Kidney (tissue), 14 donors: ENCODE data around the gene ZNF621. TPM values are rescaled to one million over a fixed set of nuclear protein-coding genes. Genes with fewer than 3 reads are reported as not detected.

Source experiments
- DNase-seq, 5 donors: peaks; one replicate each; pipeline ENCODE4 v3.0.0-alpha.2; 2013 to 2020
- FAIRE-seq: peaks from 2 replicates; lab custom pipeline; 2012; peaks lifted over from hg19 to GRCh38; lab: Jason Lieb, UNC
- H3K27ac ChIP-seq, 2 donors: one replicate each; pipeline ENCODE4 v1.7.0; 2013; ENCODE audit warnings: low read depth in 2 of 2, low read length in 2 of 2, inconsistent platforms in 1 of 2
- H3K27me3 ChIP-seq: one replicate; pipeline ENCODE4 v1.7.1; 2013; ENCODE audit warnings: low read length, inconsistent platforms; ENCODE audit not compliant: control insufficient read depth, insufficient read depth
- H3K36me3 ChIP-seq, 3 donors: one replicate each; pipeline versions ENCODE4 v1.7.0 to v1.7.1; 2013; ENCODE audit warnings: low read length in 3 of 3, control low read depth in 1 of 3, inconsistent platforms in 1 of 3; ENCODE audit not compliant: insufficient read depth in 3 of 3, control insufficient read depth in 2 of 3
- H3K4me1 ChIP-seq, 3 donors: one replicate each; pipeline versions ENCODE4 v1.7.0 to v1.7.1; 2013; ENCODE audit warnings: low read length in 3 of 3, inconsistent platforms in 1 of 3, low read depth in 1 of 3; ENCODE audit not compliant: control insufficient read depth in 2 of 3, insufficient read depth in 2 of 3
- H3K4me3 ChIP-seq, 3 donors: one replicate each; pipeline versions ENCODE4 v1.7.0 to v1.8.1; 2013; ENCODE audit warnings: low read length in 3 of 3, control low read depth in 1 of 3, inconsistent platforms in 1 of 3
- H3K9ac ChIP-seq, 3 donors: one replicate each; pipeline versions ENCODE4 v1.7.0 to v1.7.1; 2013; ENCODE audit warnings: low read length in 3 of 3, control low read depth in 1 of 3, inconsistent platforms in 1 of 3
- H3K9me3 ChIP-seq, 3 donors: one replicate each; pipeline versions ENCODE4 v1.7.0 to v1.7.1; 2013; ENCODE audit warnings: low read length in 3 of 3, control low read depth in 1 of 3, inconsistent platforms in 1 of 3; ENCODE audit not compliant: control insufficient read depth in 2 of 3, insufficient read depth in 1 of 3
- intact Hi-C: fragments of 100-400 bp; cut with DNase I; formaldehyde crosslinking; loops from one replicate; pipeline ENCODE4 v1.11.1; 2022
- polyA plus RNA-seq: library from polyadenylated mRNA; stranded (reverse); fragments of 350-450 nt; fragmentation: Illumina TruSeq; extraction: RNeasy Lipid Tissue Mini Kit (QIAGEN cat#74804); gene quantifications from one replicate; pipeline ENCODE4 v1.2.3, GENCODE V29; 2014; ENCODE audit warnings: low read depth, low replicate concordance; ENCODE audit not compliant: insufficient read depth
- total RNA-seq: library from RNA; stranded (reverse); fragmentation: NEBNext Ultra II Directional; extraction: Animal tissue kit (Norgen Biotek cat#: 25700); gene quantifications from one replicate; pipeline ENCODE4 v1.2.1, GENCODE V29; 2021
- TF ChIP-seq, protein P1 (sequence below): IDR thresholded peaks from 3 replicates; pipeline ENCODE4 v1.5.1; 2012; ENCODE audit warnings: mild to moderate bottlenecking, moderate library complexity, borderline replicate concordance; ENCODE audit not compliant: insufficient read depth; ENCODE audit errors: extremely low read depth
- donor health status: control.
- donor health status: control.
- donor health status: control.
- donor health status: control.
- donor health status: control.
- donor health status: DM: yes; HTN: yes; CAD: no.
- donor health status: Normal renal cell carcinoma (clear cell type).

Gene ZNF621
- total and polyA plus RNA-seq, 2 donors from 2014 or later, result 6.9 to 25.4 TPM

DNA sequence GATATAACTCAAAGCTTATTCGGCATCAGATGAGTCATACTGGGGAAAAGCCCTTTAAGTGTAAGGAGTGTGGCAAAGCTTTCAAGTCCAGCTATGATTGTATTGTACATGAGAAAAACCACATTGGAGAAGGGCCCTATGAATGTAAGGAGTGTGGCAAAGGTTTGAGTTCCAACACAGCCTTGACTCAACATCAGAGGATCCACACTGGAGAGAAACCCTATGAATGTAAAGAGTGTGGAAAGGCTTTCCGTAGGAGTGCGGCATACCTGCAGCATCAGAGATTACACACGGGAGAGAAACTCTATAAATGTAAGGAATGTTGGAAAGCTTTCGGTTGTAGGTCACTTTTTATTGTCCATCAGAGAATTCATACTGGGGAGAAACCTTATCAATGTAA is 7.5 kb downstream of the ZNF621 start:
- no peak overlapping the region for H3K4me3 ChIP-seq
- intact Hi-C loops, result no loop called here
- H3K9me3 ChIP-seq, result peaks cover 1 to 13% (median 2%) of the 10 kb centered on the region in 3 donors
- peaks cover 16 to 67% (median 33%) of the 10 kb centered on the region in 3 donors for H3K36me3 ChIP-seq
- DNase-seq (no peak), FAIRE-seq (no peak)
- no peaks in the 10 kb centered on the region for H3K4me1 ChIP-seq
- no peak overlapping the region for H3K9ac ChIP-seq
- no peaks in the 10 kb centered on the region for H3K27me3 ChIP-seq
- no peak overlapping the region for H3K27ac ChIP-seq
- TF ChIP-seq, protein P1, sequence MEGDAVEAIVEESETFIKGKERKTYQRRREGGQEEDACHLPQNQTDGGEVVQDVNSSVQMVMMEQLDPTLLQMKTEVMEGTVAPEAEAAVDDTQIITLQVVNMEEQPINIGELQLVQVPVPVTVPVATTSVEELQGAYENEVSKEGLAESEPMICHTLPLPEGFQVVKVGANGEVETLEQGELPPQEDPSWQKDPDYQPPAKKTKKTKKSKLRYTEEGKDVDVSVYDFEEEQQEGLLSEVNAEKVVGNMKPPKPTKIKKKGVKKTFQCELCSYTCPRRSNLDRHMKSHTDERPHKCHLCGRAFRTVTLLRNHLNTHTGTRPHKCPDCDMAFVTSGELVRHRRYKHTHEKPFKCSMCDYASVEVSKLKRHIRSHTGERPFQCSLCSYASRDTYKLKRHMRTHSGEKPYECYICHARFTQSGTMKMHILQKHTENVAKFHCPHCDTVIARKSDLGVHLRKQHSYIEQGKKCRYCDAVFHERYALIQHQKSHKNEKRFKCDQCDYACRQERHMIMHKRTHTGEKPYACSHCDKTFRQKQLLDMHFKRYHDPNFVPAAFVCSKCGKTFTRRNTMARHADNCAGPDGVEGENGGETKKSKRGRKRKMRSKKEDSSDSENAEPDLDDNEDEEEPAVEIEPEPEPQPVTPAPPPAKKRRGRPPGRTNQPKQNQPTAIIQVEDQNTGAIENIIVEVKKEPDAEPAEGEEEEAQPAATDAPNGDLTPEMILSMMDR, result no peak

DNA sequence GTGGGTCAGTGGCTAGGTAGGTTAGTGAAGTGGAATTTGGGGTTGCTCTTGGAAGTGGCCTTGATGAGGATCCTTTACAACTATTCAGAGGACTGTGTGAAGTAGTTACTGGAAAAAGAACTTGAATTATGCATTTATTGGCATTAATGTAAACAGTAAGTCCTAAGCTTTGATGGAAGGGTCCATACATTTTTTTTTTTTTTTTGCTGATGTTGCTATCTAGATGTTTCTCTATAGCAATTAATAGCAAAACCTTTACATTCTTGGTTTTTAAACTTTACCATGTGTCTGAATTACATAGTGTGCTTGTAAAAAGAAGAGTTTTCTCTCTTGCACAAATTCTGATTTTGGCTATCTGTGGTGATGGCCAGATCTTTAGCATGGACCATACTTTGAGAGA is 9.5 kb downstream of the ZNF621 start:
- TF ChIP-seq, protein P1, result no peak
- DNase-seq, result no peak
- H3K9ac ChIP-seq, result no peak overlapping the region
- no peaks in the 10 kb centered on the region for H3K4me1 ChIP-seq
- H3K4me3 ChIP-seq, result no peak overlapping the region
- no peak overlapping the region for H3K27ac ChIP-seq
- intact Hi-C loops, result no loop called here
- no peak for FAIRE-seq
- H3K9me3 ChIP-seq, result peaks cover 1 to 20% (median 2%) of the 10 kb centered on the region in 3 donors
- H3K36me3 ChIP-seq, result peaks cover 19 to 60% (median 27%) of the 10 kb centered on the region in 3 donors
- H3K27me3 ChIP-seq, result no peaks in the 10 kb centered on the region

DNA sequence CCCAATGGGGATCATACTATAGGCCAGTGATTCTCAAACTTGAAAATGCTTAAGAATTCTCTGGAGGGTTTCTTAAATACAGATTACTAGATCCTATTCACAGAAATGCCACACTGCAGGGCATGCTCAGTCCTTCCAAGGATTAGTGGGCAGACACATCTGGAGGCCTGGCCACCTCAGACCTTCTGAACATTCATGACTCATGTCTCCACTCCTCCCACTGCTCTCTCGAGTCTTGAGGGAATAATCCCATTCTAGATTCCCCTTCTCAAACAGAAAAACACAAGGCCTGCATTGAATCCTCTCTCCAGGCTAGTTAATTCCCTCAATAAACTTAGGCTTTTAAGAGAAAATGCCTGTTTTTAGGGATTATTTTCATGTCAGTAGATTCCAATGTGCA is 22.1 kb downstream of the ZNF621 start:
- TF ChIP-seq, protein P1, result no peak
- Histone ChIP-seq H3K9me3 (no peaks in the 10 kb centered on the region), H3K27me3 (no peaks in the 10 kb centered on the region), H3K36me3 (no peaks in the 10 kb centered on the region), H3K4me1 (no peaks in the 10 kb centered on the region), H3K4me3 (no peak overlapping the region), H3K9ac (no peak overlapping the region), H3K27ac (no peak overlapping the region)
- no peak for FAIRE-seq
- intact Hi-C loops, result no loop called here
- no peak for DNase-seq

DNA sequence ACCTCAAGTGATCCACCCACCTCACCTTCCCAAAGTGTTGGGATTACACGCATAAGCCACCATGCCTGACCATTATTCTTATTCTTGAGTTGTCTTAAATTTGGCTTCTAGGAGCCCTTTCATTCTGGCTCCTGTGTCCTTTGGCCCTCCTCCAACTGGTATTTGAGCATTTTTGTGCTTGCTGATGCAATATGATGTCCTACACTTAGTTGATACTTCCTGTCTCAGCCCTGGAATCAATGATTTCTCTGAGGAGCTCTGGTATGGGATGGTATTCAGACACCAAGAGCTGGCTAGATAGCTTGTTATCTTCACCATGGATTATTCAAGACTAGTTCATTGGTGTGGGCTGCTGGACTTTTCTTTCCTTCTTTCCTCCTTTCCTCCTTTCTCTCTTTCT is 25.4 kb downstream of the ZNF621 start:
- Histone ChIP-seq H3K27me3 (no peaks in the 10 kb centered on the region), H3K27ac (no peak overlapping the region), H3K9me3 (no peaks in the 10 kb centered on the region), H3K4me3 (no peak overlapping the region), H3K9ac (no peak overlapping the region), H3K36me3 (no peaks in the 10 kb centered on the region), H3K4me1 (no peaks in the 10 kb centered on the region)
- intact Hi-C loops, result no loop called here
- FAIRE-seq (no peak), DNase-seq (no peak)
- TF ChIP-seq, protein P1, result no peak
